GM12864 (cell line): ENCODE data around the gene NUP98.

Experiments
- DNase-seq: peaks from one replicate; pipeline ENCODE4 v3.0.0-alpha.2; 2011; ENCODE audit warnings: low read depth
- H3K4me3 ChIP-seq: 2 replicates; pipeline ENCODE4 v1.5.1; 2011; ENCODE audit warnings: mild to moderate bottlenecking, low read depth, low read length, control low read depth
- CTCF ChIP-seq: IDR thresholded peaks from 2 replicates; pipeline ENCODE4 v1.5.1; 2011; ENCODE audit warnings: low read depth, mild to moderate bottlenecking, moderate library complexity, low read length, control low read depth, inconsistent platforms; ENCODE audit errors: missing control alignments

The NUP98 gene

DNA sequence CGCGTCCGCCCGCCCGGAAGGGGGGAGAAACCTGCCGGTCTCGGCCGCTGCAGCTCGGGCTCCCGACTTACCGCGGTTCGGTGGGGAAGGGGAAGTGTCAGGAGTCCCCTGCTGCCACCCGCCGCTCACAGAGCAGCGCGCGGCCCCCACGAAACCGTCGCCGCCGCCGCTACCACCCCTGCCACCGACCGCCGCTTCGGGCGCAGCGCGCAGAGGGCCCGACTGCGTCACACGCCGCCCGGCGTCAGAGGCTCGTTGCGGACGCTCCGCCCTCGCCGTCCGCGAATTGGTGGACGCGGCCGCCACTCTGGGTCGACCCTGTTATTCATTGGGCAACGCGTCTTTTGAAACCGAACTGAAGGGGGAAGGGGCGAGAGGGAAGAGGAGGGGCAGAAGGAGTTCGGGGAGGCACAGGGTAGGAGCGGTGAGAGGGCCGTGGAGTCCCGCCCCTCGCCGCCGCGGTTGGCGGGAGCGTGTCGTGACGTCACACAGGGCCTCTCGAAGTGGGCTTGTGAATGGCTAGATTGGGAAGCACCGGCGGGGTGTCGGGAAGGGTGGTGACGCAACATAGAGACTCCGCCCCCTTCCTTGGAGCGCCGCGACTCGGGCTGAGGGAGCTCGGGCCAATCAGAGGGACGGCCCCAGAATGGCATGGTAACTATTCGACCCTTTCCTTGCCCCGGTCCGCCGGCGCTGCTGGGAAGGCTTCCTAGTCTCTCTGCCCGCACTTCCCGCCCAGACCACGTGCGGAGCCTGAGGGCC is at the start of gene NUP98:
Gene NUP98, minus strand, starts transcription at position 226 of the 762 bp plus-strand sequence. CDS start 15,437 bp downstream, outside the sequence.
- peak within 1 kb of the TSS; percentile 93 for H3K4me3 ChIP-seq
- DNase-seq = peak; percentile 98
- TF ChIP-seq CTCF = no peak

DNA sequence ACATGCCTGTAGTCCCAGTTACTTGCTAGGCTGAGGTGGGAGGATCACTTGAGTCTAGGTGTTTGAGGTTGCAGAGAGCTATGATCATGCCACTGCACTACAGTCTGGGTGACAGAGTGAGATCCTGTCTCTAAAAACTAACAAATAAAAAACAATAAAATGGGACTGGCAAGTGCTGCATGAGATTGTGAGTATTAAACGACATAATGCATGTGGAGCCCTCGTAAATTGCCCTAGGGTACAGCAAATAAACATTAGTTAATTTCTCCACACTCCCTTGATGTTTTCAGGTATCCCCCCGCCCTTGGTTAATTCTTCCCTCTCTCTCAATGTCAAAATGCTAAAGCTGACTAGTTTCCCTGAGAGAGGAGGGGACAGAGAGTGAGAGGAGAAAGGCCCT is 48.3 kb upstream of the NUP98 start:
- TF ChIP-seq CTCF = no peak
- DNase-seq = no peak
- H3K4me3 ChIP-seq = no peak overlapping the region

DNA sequence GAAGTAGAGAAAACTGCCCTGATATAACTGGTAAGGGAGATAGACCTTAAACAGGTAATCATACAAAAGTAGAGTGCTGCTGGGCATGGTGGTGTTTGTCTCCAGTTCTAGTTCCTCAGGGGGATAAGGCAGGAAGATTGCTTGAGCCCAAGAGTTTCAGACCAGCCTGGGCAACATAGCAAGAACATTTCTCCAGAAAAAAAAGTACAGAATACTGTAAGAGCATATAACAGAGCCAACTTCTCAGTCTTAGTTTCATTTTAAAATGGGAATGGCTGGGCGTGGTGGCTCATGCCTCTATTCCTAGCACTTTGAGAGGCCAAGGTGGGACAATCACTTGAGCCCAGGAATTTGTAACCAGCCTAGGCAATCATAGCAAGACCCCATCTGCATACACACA is 47.9 kb upstream of the NUP98 start:
- no peak for DNase-seq
- no peak overlapping the region for H3K4me3 ChIP-seq
- TF ChIP-seq CTCF = no peak

- H3K4me3 ChIP-seq = no peak overlapping the region
- TF ChIP-seq CTCF = no peak
- no peak for DNase-seq
Measured at GRCh38 chr11:3843326-3843725, 46.0 kb upstream of the NUP98 start.

DNA sequence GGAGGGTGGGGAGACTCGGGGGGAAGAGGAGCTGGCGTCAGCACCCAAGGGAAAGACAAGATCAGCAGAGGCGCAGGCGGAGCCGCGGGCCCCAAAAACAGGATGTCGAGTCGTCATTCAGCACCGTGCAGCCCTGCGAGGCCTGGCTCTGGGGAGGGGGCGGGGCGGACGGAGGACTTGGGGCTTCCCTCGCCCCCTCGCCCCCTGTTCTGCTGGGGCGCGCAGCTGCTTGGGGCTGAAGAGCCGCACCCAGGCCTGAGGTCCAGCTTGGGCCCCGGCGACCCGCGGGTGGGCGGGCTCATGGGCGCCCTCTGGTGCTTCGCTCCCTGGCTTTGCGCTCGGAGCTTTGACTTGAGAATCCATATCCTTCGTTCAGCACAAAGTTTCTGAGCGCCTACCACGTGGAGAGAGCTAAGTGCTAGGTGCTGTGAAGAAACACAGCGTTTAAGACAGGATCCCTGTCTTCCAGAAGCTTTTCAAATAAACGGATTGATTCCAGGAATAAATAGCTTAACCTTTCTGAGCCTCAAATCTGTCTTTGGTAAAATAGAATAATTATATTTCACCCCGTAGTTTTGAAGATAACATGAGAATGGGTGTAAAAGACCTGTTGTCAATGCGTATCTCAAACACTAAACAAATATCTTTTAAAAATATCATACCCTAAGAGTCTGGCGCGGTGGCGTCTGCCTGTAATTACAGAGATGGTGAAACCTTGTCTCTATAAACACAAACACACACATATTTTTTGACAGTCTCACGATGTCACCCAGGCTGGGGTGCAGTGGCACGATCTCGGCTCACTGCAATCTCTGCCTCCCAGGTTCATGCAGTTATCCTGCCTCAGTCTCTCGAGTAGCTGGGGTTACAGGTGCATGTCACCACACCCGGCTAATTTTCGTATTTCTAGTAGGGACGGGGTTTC is 44.3 kb upstream of the NUP98 start:
- peak overlapping the region; percentile 49 for H3K4me3 ChIP-seq
- DNase-seq = peak; percentile 69
- TF ChIP-seq CTCF = peak; percentile 80

- no peak for TF ChIP-seq CTCF
- peak within 1 kb of the TSS; percentile 74 for H3K4me3 ChIP-seq
- peak; percentile 40 for DNase-seq
Measured at GRCh38 chr11:3840870-3841425, 43.6 kb upstream of the NUP98 start, which contains the start of gene RHOG. Gene RHOG, minus strand, starts transcription at chr11:3840959. Its CDS starts 12,821 bp downstream, at chr11:3828138.
